ENCODE results near the gene MUC4. TPM values are rescaled to one million over a fixed set of nuclear protein-coding genes. Genes with fewer than 3 reads are reported as not detected.

MUC4 gene
- total and polyA plus RNA-seq, 10 of the 15 experiments (the other 5 are each of a cell fraction or from before 2014, with no cell fraction given), result 0.02 to 0.46 (median 0.27) TPM; not detected in 4

- peaks cover 0 to 2% of the 10 kb centered on the region in 2 experiments; a peak in 2 of 4 replicates for H3K36me3 ChIP-seq (ENCODE audit: control insufficient read depth in 2 of 2, insufficient read depth in 2 of 2, low read length in 1 of 2)
- ChIA-PET CTCF (no interaction called here), SMC1A (ENCODE audit: uncharacterized antibody, unreplicated experiment) (no interaction called here), POLR2A (no interaction called here), RAD21 (ENCODE audit: unreplicated experiment) (interaction anchor here (0.6 kb wide), 1 partner anchor 13 kb away, joined by 3 read pairs; no protein-coding TSS in a partner anchor)
- TF ChIP-seq CHD2 (IDR thresholded peaks at IDR 0.05; ENCODE audit: borderline replicate concordance, low read depth, low read length) (no peak), EZH2 (IDR thresholded peaks at IDR 0.05; ENCODE audit: borderline replicate concordance, control insufficient read depth, low read depth, low read length) (no peak), RAD21 (IDR thresholded peaks at IDR 0.05; ENCODE audit: insufficient read depth, low read depth, low read length) (no peak)
- no peak overlapping the region for H2AFZ ChIP-seq (ENCODE audit: control insufficient read depth, low read depth, low read length)
- no peak overlapping the region for H3K4me2 ChIP-seq (ENCODE audit: control insufficient read depth, insufficient read depth)
- intact Hi-C loops (cut with micrococcal nuclease; ENCODE audit: unreplicated experiment) (no loop called here), in situ Hi-C loops (cut with MboI) (no loop called here)
- no peaks in the 10 kb centered on the region for H3K79me2 ChIP-seq (ENCODE audit: control insufficient read depth, insufficient read depth, low read length)
- no TSS peak for BruUV-seq (replicated peaks)
- no peaks in the 10 kb centered on the region for H4K20me1 ChIP-seq (ENCODE audit: control insufficient read depth, insufficient read depth)
- ATAC-seq (no peak), DNase-seq (ENCODE audit: low read depth, low spot score) (no peak), FAIRE-seq (no peak)
- no peaks in the 10 kb centered on the region for H3K4me1 ChIP-seq (ENCODE audit: control insufficient read depth, insufficient read depth, low read length)
- H3K4me3 ChIP-seq, result no peak overlapping the region
- H3K27me3 ChIP-seq (replicated peaks in 1 of 2; ENCODE audit: control insufficient read depth in 2 of 2, insufficient read depth in 2 of 2, low read length in 1 of 2), result no peaks in the 10 kb centered on the region
- no peaks in the 10 kb centered on the region; the same call in 2 of the 3 replicates for H3K9me3 ChIP-seq (replicated peaks; ENCODE audit: control insufficient read depth, insufficient read depth, low read length)
- no peak overlapping the region for H3K27ac ChIP-seq (ENCODE audit: control insufficient read depth, insufficient read depth)
- H3K9ac ChIP-seq (ENCODE audit: control insufficient read depth, insufficient read depth, low read length), result no peak overlapping the region
- 96% methylated on average over 4 of the region's 4 CpGs for WGBS (ENCODE audit: insufficient coverage, insufficient replicate concordance, low lambda C conversion rate, missing lambda C conversion rate)
Measured at GRCh38 chr3:195698325-195698646, 113.4 kb downstream of the MUC4 start.

GRCh38 chr3:195697582-195698324 is 114.0 kb downstream of the MUC4 start:
- no peak for FAIRE-seq
- in situ Hi-C loops (cut with MboI), result no loop called here

More at GRCh38 chr3:195697582-195698324, 114.0 kb downstream of the MUC4 start:
- CTCF ChIA-PET, result no interaction called here
- H4K20me1 ChIP-seq (ENCODE audit: control insufficient read depth, insufficient read depth), result no peaks in the 10 kb centered on the region
- intact Hi-C loops (cut with micrococcal nuclease; ENCODE audit: unreplicated experiment), result no loop called here
- H3K36me3 ChIP-seq (ENCODE audit: control insufficient read depth in 2 of 2, insufficient read depth in 2 of 2, low read length in 1 of 2), result peaks cover 0 to 2% of the 10 kb centered on the region in 2 experiments; a peak in 2 of 4 replicates
- no peaks in the 10 kb centered on the region for H3K27me3 ChIP-seq (replicated peaks in 1 of 2; ENCODE audit: control insufficient read depth in 2 of 2, insufficient read depth in 2 of 2, low read length in 1 of 2)
- no peaks in the 10 kb centered on the region; the same call in 2 of the 3 replicates for H3K9me3 ChIP-seq (replicated peaks; ENCODE audit: control insufficient read depth, insufficient read depth, low read length)
- H2AFZ ChIP-seq (ENCODE audit: control insufficient read depth, low read depth, low read length), result no peak overlapping the region
- RAD21 ChIA-PET (ENCODE audit: unreplicated experiment), result interaction anchor here (0.6 kb wide), 1 partner anchor 12 kb away, joined by 3 read pairs; no protein-coding TSS in a partner anchor
- H3K79me2 ChIP-seq (ENCODE audit: control insufficient read depth, insufficient read depth, low read length), result no peaks in the 10 kb centered on the region
- no peaks in the 10 kb centered on the region for H3K4me1 ChIP-seq (ENCODE audit: control insufficient read depth, insufficient read depth, low read length)
- H3K27ac ChIP-seq (ENCODE audit: control insufficient read depth, insufficient read depth), result no peak overlapping the region
- TF ChIP-seq NKRF (conservative IDR thresholded peaks at IDR 0.05) (no peak), HCFC1 (IDR thresholded peaks at IDR 0.05; ENCODE audit: low read length) (no peak)
- SMC1A ChIA-PET (ENCODE audit: uncharacterized antibody, unreplicated experiment), result interaction anchor here (0.6 kb wide), 1 partner anchor 368 kb away, joined by 4 read pairs; no protein-coding TSS in a partner anchor
- H3K9ac ChIP-seq (ENCODE audit: control insufficient read depth, insufficient read depth, low read length), result no peak overlapping the region
- no TSS peak for BruUV-seq (replicated peaks)
- POLR2A ChIA-PET, result no interaction called here
- no peak overlapping the region for H3K4me2 ChIP-seq (ENCODE audit: control insufficient read depth, insufficient read depth)
- H3K4me3 ChIP-seq, result no peak overlapping the region
- no peak for DNase-seq (ENCODE audit: low read depth, low spot score)
- WGBS (ENCODE audit: insufficient coverage, insufficient replicate concordance, low lambda C conversion rate, missing lambda C conversion rate), result 90% methylated on average over 11 of the region's 11 CpGs
- ATAC-seq, result no peak

Measured in GM12878 (cell line).